GM21381 (cell line): ENCODE results near the gene ALG12.

Experiments
- ATAC-seq: cut with Tn5 transposase; IDR thresholded peaks from one replicate; pipeline ENCODE4 v1.9.1; 2021; ENCODE audit warnings: mild to moderate bottlenecking, moderate library complexity; ENCODE audit not compliant: unreplicated experiment

The ALG12 gene

GRCh38 chr22:49913446-49913845, 4.8 kb downstream of the ALG12 start:
- ATAC-seq = no peak

- ATAC-seq = no peak
Measured at GRCh38 chr22:49913026-49913425, 5.2 kb downstream of the ALG12 start.

- no peak for ATAC-seq
Measured at GRCh38 chr22:49911881-49912625, 6.2 kb downstream of the ALG12 start.

GRCh38 chr22:49910229-49911155, 7.7 kb downstream of the ALG12 start:
- ATAC-seq = no peak

GRCh38 chr22:49909476-49910205, 8.6 kb downstream of the ALG12 start:
- ATAC-seq = no peak

- ATAC-seq = no peak
Measured at GRCh38 chr22:49907807-49908206, 10.4 kb downstream of the ALG12 start.

- ATAC-seq = no peak
Measured at GRCh38 chr22:49906799-49907290, 11.4 kb downstream of the ALG12 start.

- no peak for ATAC-seq
Measured at GRCh38 chr22:49906071-49906798, 12.0 kb downstream of the ALG12 start.

GRCh38 chr22:49905465-49905864, 12.8 kb downstream of the ALG12 start:
- ATAC-seq = no peak

GRCh38 chr22:49904040-49904369, 14.2 kb downstream of the ALG12 start:
- ATAC-seq = no peak

- no peak for ATAC-seq
Measured at GRCh38 chr22:49903322-49904039, 14.8 kb downstream of the ALG12 start.

- ATAC-seq = no peak
Measured at GRCh38 chr22:49901457-49901856, 16.8 kb downstream of the ALG12 start.

- ATAC-seq = no peak
Measured at GRCh38 chr22:49900441-49901230, 17.6 kb downstream of the ALG12 start.

GRCh38 chr22:49899530-49899929, 18.7 kb downstream of the ALG12 start:
- no peak for ATAC-seq

GRCh38 chr22:49897015-49897684, 21.1 kb downstream of the ALG12 start:
- ATAC-seq = no peak

GRCh38 chr22:49896201-49896600, 22.0 kb downstream of the ALG12 start:
- no peak for ATAC-seq

GRCh38 chr22:49894322-49895054, 23.8 kb downstream of the ALG12 start:
- no peak for ATAC-seq

- ATAC-seq = no peak
Measured at GRCh38 chr22:49893025-49893424, 25.2 kb downstream of the ALG12 start.
